GM19467 (cell line): ENCODE results near the gene SLC2A6.

Source experiments
- ATAC-seq: cut with Tn5 transposase; IDR thresholded peaks from one replicate; pipeline ENCODE4 v1.9.1; 2021; ENCODE audit warnings: mild to moderate bottlenecking, moderate library complexity; ENCODE audit not compliant: unreplicated experiment

SLC2A6 gene

GRCh38 chr9:133478851-133479711, at the start of gene SLC2A6:
Gene SLC2A6 (minus strand): TSS chr9:133479099. CDS start chr9:133479059, 40 bp downstream.
- peak; percentile 87 for ATAC-seq

- ATAC-seq: no peak
Observed at GRCh38 chr9:133528001-133528875, 49.3 kb upstream of the SLC2A6 start.

- no peak for ATAC-seq
Observed at GRCh38 chr9:133527444-133527920, 48.6 kb upstream of the SLC2A6 start.

- no peak for ATAC-seq
Observed at GRCh38 chr9:133526721-133527321, 47.9 kb upstream of the SLC2A6 start.

- ATAC-seq: no peak
Observed at GRCh38 chr9:133525677-133526076, 46.8 kb upstream of the SLC2A6 start.

- ATAC-seq: no peak
Observed at GRCh38 chr9:133524679-133525228, 45.9 kb upstream of the SLC2A6 start, which contains the start of gene MYMK. Gene MYMK (minus strand): TSS chr9:133524959. CDS start chr9:133524844, 115 bp downstream.

GRCh38 chr9:133524146-133524545, 45.2 kb upstream of the SLC2A6 start:
- no peak for ATAC-seq

GRCh38 chr9:133523106-133523505, 44.2 kb upstream of the SLC2A6 start:
- ATAC-seq: no peak

- ATAC-seq: no peak
Observed at GRCh38 chr9:133522073-133522910, 43.4 kb upstream of the SLC2A6 start.

- ATAC-seq: no peak
Observed at GRCh38 chr9:133521122-133522072, 42.5 kb upstream of the SLC2A6 start.

- ATAC-seq: no peak
Observed at GRCh38 chr9:133520121-133520835, 41.4 kb upstream of the SLC2A6 start.

- ATAC-seq: no peak
Observed at GRCh38 chr9:133519693-133520092, 40.8 kb upstream of the SLC2A6 start.

- ATAC-seq: no peak
Observed at GRCh38 chr9:133518706-133519449, 40.0 kb upstream of the SLC2A6 start.

- ATAC-seq: no peak
Observed at GRCh38 chr9:133518200-133518599, 39.3 kb upstream of the SLC2A6 start.

- no peak for ATAC-seq
Observed at GRCh38 chr9:133517711-133518110, 38.8 kb upstream of the SLC2A6 start.

GRCh38 chr9:133516961-133517350, 38.1 kb upstream of the SLC2A6 start:
- ATAC-seq: no peak

- no peak for ATAC-seq
Observed at GRCh38 chr9:133516256-133516960, 37.5 kb upstream of the SLC2A6 start.
